Choroid plexus epithelial cell (primary cell): ENCODE results near the gene ZNF467.

ENCODE experiments used
- DNase-seq: peaks from one replicate; pipeline ENCODE4 v3.0.0-alpha.2; 2010; ENCODE audit warnings: low read depth
- H3K4me3 ChIP-seq: 2 replicates; pipeline ENCODE4 v1.5.1; 2011; ENCODE audit warnings: low read depth, mild to moderate bottlenecking, control low read depth, low read length, moderate library complexity
- CTCF ChIP-seq: conservative IDR thresholded peaks from 2 replicates; pipeline ENCODE4 v1.5.1; 2011; ENCODE audit warnings: low read depth, mild to moderate bottlenecking, control low read depth, inconsistent platforms, low read length, moderate library complexity

The ZNF467 gene

GRCh38 chr7:149732111-149732561 is 41.3 kb downstream of the ZNF467 start:
- H3K4me3 ChIP-seq: no peak overlapping the region
- no peak for TF ChIP-seq CTCF
- no peak for DNase-seq

- H3K4me3 ChIP-seq: no peak overlapping the region
- no peak for DNase-seq
- TF ChIP-seq CTCF: no peak
Observed at GRCh38 chr7:149731207-149731955, 42.0 kb downstream of the ZNF467 start.

DNA sequence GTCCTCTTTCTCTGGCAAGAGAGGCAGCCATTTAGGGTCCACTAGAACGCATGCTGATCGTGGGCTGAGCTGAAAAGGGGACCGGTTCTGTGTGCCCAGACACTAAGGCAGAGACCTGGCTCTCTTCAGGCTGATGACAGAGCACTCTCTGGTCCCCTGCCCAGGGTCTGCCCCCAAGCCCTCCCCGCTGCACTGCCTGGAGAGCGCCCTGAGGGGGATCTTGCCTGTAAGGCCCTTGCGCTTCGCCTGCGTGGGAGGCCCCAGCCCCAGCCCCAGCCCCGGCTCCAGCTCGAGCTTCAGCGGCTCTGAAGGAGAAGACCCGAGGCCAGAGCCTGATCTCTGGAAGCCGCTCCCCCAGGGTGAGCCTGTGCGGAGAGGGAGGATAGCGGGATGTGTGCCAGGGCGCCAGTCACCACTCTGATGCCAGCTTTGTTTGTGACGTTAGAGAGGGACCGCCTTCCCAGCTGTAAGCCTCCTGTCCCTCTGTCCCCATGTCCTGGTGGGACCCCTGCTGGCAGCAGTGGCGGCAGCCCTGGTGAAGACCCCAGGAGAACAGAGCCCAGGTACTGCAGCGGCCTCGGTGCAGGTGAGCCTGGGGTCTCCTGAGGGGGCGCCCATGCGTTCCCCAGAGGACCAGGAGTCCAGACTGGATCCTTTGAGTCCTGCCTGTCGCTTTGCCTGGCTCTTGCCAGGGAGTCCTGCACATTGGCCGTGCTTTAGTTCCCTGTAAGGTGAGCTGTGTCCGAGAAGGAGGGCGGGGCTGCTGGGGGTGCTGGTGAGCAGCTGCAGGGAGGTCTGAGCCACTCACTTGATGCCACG is 43.2 kb downstream of the ZNF467 start:
- no peak overlapping the region for H3K4me3 ChIP-seq
- no peak for TF ChIP-seq CTCF

GRCh38 chr7:149729586-149729982 is 43.8 kb downstream of the ZNF467 start:
- TF ChIP-seq CTCF: no peak
- DNase-seq: no peak

More for the DNA sequence above, 43.2 kb downstream of the ZNF467 start:
- no peak for DNase-seq

GRCh38 chr7:149728491-149729375 is 44.7 kb downstream of the ZNF467 start:
- TF ChIP-seq CTCF: no peak
- no peak overlapping the region for H3K4me3 ChIP-seq
- DNase-seq: no peak

More at GRCh38 chr7:149729586-149729982, 43.8 kb downstream of the ZNF467 start:
- H3K4me3 ChIP-seq: no peak overlapping the region

DNA sequence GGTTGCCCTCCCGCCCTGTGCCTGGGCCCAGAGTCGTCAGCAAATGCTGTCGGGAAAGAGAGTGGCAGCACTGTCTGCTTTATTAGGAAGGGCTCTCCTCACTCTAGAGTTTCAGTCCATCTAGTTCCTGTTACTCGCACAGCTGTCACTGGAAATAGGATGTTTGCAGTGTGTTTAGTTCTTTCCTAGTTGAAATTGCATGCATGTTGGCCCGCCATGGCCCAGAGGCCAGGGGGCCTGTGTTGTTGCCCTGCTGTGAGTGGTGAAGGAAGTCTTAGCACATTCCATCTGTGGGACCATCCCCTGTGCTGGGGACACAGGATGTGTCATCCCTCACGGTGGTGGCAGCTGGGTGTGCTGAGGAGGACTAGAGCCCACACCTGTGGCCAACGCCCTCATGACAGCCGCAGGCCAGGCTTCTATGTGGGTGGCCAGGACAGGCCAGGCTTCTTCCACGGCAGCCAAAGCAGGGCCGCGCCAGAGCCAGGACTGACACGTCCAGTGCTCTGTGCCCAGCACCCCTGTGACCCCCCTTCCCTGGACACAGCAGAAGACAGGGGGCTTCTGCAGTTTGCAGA is 45.4 kb downstream of the ZNF467 start:
- no peak for TF ChIP-seq CTCF
- H3K4me3 ChIP-seq: no peak overlapping the region
- no peak for DNase-seq
